ENCODE data around the gene MAPKAPK2. TPM values are rescaled to one million over a fixed set of nuclear protein-coding genes. Genes with fewer than 3 reads are reported as not detected.

Gene MAPKAPK2
- total RNA-seq, 4 donors from 2014 or later, result 37.8 to 50.7 (median 43.2) TPM

DNA sequence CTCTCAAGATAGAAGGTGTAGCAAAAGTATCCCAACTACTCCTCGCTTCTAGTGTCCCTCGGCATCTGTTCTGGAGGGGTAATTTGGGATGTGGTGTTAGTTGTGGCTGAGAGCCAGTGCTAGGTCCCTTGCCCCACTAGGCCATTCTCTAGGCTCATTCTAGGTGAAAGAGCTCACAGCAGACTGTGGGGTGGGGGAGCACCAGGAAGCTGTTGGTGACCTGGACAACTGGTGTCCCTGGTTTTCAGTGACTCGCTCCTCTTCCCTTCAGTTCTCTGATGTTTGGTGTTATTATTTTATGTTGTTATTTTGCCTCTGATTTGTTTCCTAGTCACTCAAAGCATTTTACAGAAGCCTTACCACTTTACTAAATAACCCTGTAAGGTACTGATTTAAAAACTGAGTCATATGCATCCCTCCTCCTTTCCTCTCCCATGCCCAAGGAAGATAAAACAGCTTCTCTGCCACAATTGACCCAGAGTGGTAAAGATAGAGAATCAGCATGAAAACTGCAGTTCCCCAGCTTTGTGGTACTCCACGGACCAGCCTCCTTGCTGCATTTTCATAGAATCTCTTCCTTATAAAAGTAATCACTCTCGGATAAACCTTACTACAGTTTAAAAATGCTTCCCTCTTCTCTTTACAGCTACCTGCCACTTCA is 35.3 kb upstream of the MAPKAPK2 start:
- intact Hi-C loops (cut with DNase I), result no loop called here
- no peak overlapping the region for H3K4me3 ChIP-seq
- H3K36me3 ChIP-seq, result peaks cover 0 to 23% (median 9%) of the 10 kb centered on the region in 3 donors
- peaks cover 6 to 25% (median 7%) of the 10 kb centered on the region in 3 donors for H3K4me1 ChIP-seq
- H3K27ac ChIP-seq, result peak overlapping the region in 2 of 4 donors; percentile 3 to 28
- DNase-seq, result no peak
- no peak for TF ChIP-seq POLR2A (IDR thresholded peaks at IDR 0.05)
- TF ChIP-seq, protein P1, sequence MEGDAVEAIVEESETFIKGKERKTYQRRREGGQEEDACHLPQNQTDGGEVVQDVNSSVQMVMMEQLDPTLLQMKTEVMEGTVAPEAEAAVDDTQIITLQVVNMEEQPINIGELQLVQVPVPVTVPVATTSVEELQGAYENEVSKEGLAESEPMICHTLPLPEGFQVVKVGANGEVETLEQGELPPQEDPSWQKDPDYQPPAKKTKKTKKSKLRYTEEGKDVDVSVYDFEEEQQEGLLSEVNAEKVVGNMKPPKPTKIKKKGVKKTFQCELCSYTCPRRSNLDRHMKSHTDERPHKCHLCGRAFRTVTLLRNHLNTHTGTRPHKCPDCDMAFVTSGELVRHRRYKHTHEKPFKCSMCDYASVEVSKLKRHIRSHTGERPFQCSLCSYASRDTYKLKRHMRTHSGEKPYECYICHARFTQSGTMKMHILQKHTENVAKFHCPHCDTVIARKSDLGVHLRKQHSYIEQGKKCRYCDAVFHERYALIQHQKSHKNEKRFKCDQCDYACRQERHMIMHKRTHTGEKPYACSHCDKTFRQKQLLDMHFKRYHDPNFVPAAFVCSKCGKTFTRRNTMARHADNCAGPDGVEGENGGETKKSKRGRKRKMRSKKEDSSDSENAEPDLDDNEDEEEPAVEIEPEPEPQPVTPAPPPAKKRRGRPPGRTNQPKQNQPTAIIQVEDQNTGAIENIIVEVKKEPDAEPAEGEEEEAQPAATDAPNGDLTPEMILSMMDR (IDR thresholded peaks at IDR 0.05), result no peak
- WGBS, 2 donors, result 87 to 90% methylated on average over 5 of the region's 5 CpGs
- no peaks in the 10 kb centered on the region for H3K9me3 ChIP-seq
- H3K27me3 ChIP-seq, result no peaks in the 10 kb centered on the region

DNA sequence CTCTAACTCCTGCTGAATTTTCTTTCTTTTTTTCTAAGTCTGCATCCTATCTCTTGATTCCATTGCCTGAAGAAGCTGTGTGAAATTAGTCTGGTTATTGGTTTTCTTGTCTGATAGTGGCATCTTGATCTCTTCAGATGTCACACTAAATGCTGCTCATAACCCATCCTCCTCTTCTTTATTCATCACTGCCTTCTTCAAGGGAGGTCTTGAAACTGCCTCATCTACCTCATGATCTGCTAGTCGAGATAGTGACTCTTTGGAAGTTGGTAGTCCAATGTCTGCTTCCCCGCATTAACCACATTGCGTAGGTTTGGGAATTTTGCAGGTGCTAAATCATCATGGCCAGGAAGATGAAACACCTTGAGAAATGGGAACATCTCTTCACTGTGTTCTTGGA is 33.7 kb upstream of the MAPKAPK2 start:
- no peaks in the 10 kb centered on the region for H3K27me3 ChIP-seq
- H3K27ac ChIP-seq, result no peak overlapping the region
- no peaks in the 10 kb centered on the region for H3K9me3 ChIP-seq
- TF ChIP-seq POLR2A (IDR thresholded peaks at IDR 0.05), result no peak
- TF ChIP-seq, protein P1 (IDR thresholded peaks at IDR 0.05), result no peak
- H3K36me3 ChIP-seq, result peaks cover 0 to 23% (median 9%) of the 10 kb centered on the region in 3 donors
- WGBS, 2 donors, result 91 to 92% methylated on average over 3 of the region's 3 CpGs
- intact Hi-C loops (cut with DNase I), result no loop called here
- H3K4me3 ChIP-seq, result no peak overlapping the region
- DNase-seq, result no peak
- H3K4me1 ChIP-seq, result peaks cover 10 to 36% (median 15%) of the 10 kb centered on the region in 3 donors

DNA sequence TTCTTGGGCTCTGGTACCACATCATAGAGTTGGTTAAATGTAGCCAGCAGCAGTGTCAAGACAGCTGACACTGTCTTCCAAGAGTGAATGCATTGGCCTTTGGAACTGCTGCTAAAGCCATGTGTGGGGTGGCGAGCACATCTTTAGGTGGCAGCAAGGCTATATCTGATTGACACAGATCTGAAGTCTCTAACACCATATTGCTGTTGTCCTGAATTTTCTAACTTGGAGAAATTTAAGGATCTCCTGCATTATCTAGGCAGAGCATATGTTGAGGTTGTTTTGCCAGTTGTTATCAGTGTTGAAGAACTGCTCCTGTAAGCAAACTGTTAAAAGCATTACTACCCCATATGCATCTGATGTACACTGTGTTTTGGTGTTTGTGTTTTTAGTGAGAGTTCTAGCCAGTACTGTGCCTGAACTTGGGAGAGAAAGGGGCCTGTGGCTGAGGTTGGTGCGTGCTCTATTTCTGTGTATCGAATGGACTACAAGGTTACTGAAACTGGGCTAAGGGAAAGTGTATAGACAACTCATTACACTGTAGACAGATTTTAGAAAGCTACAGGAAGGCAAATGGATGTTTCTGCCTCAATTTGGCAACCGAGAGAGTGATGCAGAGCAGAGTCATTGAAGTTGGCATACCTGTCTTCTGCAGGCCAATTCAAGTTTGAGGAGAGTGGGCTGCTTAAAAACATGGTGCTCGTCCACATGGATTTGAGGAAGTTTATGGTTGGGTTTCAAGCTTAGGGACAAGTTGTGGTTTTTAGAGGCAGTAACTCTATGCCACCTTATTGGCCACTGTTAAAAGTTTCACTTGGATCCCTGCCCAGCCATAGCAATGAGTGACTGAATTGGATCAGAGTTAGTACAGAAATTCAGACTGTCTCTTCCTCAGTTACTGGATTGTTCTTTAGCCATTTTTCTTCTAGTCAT is 32.5 kb upstream of the MAPKAPK2 start:
- Histone ChIP-seq H3K27me3 (no peaks in the 10 kb centered on the region), H3K9me3 (no peaks in the 10 kb centered on the region), H3K27ac (peak overlapping the region in 2 of 4 donors; percentile 2 to 30), H3K4me1 (peaks cover 10 to 36% (median 15%) of the 10 kb centered on the region in 3 donors), H3K36me3 (peaks cover 0 to 19% (median 9%) of the 10 kb centered on the region in 3 donors), H3K4me3 (no peak overlapping the region)
- no peak for DNase-seq
- TF ChIP-seq, protein P1 (IDR thresholded peaks at IDR 0.05), result no peak
- no peak for TF ChIP-seq POLR2A (IDR thresholded peaks at IDR 0.05)
- intact Hi-C loops (cut with DNase I), result no loop called here
- 66 to 73% methylated on average over 5 of the region's 5 CpGs for WGBS, 2 donors

DNA sequence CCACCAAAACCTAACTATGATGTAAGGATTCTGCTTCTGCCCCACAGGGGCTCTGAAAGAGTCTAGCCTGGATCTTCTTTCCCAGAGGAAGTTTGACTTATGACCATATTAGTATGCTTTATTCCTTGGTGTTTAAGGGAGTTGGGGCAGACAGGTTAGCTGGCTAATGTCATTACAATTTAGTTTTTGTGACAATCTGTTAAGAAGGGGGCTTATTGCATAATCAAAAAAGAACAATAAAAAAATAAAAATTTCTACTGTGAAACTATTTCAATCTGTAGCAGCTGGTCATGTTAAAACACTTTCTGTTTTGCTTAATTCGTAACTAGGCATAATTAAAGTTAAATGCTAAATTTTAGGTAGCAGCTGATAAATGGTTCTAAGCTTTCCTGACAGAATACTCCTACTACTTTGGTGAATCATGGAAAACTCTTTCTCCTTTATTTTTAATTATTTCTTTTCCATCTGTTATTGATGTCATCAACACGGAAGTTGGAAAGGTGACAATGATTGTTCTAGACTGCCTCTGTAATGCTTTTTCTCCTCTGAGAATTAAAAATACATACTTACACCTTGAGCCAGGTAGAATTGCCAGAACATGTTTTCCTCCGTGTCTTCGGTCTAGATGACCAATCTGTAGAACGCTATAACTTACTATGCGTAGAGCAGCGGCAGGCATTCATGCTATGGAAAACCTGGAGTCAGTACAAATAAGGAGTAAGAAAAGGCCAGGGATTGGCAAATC is 30.8 kb upstream of the MAPKAPK2 start:
- 34 to 55% methylated on average over 7 of the region's 7 CpGs for WGBS, 2 donors
- Histone ChIP-seq H3K27ac (peak overlapping the region in 2 of 4 donors; percentile 24 to 30), H3K9me3 (no peaks in the 10 kb centered on the region), H3K4me3 (no peak overlapping the region), H3K27me3 (peaks cover 0 to 10% (median 0%) of the 10 kb centered on the region in 4 donors), H3K4me1 (peaks cover 10 to 39% (median 16%) of the 10 kb centered on the region in 3 donors), H3K36me3 (peaks cover 0 to 2% (median 0%) of the 10 kb centered on the region in 3 donors)
- TF ChIP-seq, protein P1 (IDR thresholded peaks at IDR 0.05), result no peak
- no peak for TF ChIP-seq POLR2A (IDR thresholded peaks at IDR 0.05)
- DNase-seq, result no peak
- intact Hi-C loops (cut with DNase I), result no loop called here
